Measurements from ENCODE around the gene ITGBL1.

Gene ITGBL1

GRCh38 chr13:101452519-101453485 lies at the start of gene ITGBL1:
Gene ITGBL1 (plus strand): TSS chr13:101452675. CDS start chr13:101452834, 159 bp downstream.
- no peaks in the 10 kb centered on the region for H3K36me3 ChIP-seq (ENCODE audit: control insufficient read depth, insufficient read depth, low read length)
- no peak for DNase-seq (ENCODE audit: extremely low read depth, insufficient read length)
- H3K4me3 ChIP-seq (replicated peaks; ENCODE audit: low read depth, low read length) = peak within 1 kb of the TSS; percentile 37
- no peaks in the 10 kb centered on the region for H3K27me3 ChIP-seq (replicated peaks; ENCODE audit: control insufficient read depth, insufficient read depth, low read length)
- TF ChIP-seq CTCF (IDR thresholded peaks at IDR 0.05; ENCODE audit: insufficient read depth, low read length, poor library complexity, severe bottlenecking) = no peak

- no peak for TF ChIP-seq CTCF (IDR thresholded peaks at IDR 0.05; ENCODE audit: insufficient read depth, low read length, poor library complexity, severe bottlenecking)
- no peaks in the 10 kb centered on the region for H3K27me3 ChIP-seq (replicated peaks; ENCODE audit: control insufficient read depth, insufficient read depth, low read length)
- no peak for DNase-seq (ENCODE audit: extremely low read depth, insufficient read length)
- H3K4me3 ChIP-seq (replicated peaks; ENCODE audit: low read depth, low read length) = no peak overlapping the region
- no peaks in the 10 kb centered on the region for H3K36me3 ChIP-seq (ENCODE audit: control insufficient read depth, insufficient read depth, low read length)
These were observed 45.7 kb upstream of the ITGBL1 start for GRCh38 chr13:101406791-101407190.

- Histone ChIP-seq H3K4me3 (replicated peaks; ENCODE audit: low read depth, low read length) (no peak overlapping the region), H3K36me3 (ENCODE audit: control insufficient read depth, insufficient read depth, low read length) (no peaks in the 10 kb centered on the region), H3K27me3 (replicated peaks; ENCODE audit: control insufficient read depth, insufficient read depth, low read length) (no peaks in the 10 kb centered on the region)
- TF ChIP-seq CTCF (IDR thresholded peaks at IDR 0.05; ENCODE audit: insufficient read depth, low read length, poor library complexity, severe bottlenecking) = no peak
- no peak for DNase-seq (ENCODE audit: extremely low read depth, insufficient read length)
These were observed 44.3 kb upstream of the ITGBL1 start for GRCh38 chr13:101408154-101408553.

- Histone ChIP-seq H3K4me3 (replicated peaks; ENCODE audit: low read depth, low read length) (no peak overlapping the region), H3K36me3 (ENCODE audit: control insufficient read depth, insufficient read depth, low read length) (no peaks in the 10 kb centered on the region), H3K27me3 (replicated peaks; ENCODE audit: control insufficient read depth, insufficient read depth, low read length) (no peaks in the 10 kb centered on the region; the same call in 1 of the 2 replicates)
- TF ChIP-seq CTCF (IDR thresholded peaks at IDR 0.05; ENCODE audit: insufficient read depth, low read length, poor library complexity, severe bottlenecking) = no peak
- DNase-seq (ENCODE audit: extremely low read depth, insufficient read length) = no peak
These were observed 43.4 kb upstream of the ITGBL1 start for GRCh38 chr13:101408992-101409656.

GRCh38 chr13:101412076-101412475 lies 40.4 kb upstream of the ITGBL1 start:
- Histone ChIP-seq H3K36me3 (ENCODE audit: control insufficient read depth, insufficient read depth, low read length) (no peaks in the 10 kb centered on the region), H3K4me3 (replicated peaks; ENCODE audit: low read depth, low read length) (no peak overlapping the region), H3K27me3 (replicated peaks; ENCODE audit: control insufficient read depth, insufficient read depth, low read length) (no peaks in the 10 kb centered on the region; the same call in none of the 2 replicates)
- TF ChIP-seq CTCF (IDR thresholded peaks at IDR 0.05; ENCODE audit: insufficient read depth, low read length, poor library complexity, severe bottlenecking) = no peak
- DNase-seq (ENCODE audit: extremely low read depth, insufficient read length) = no peak
